Muscle of leg (tissue), 16 donors: ENCODE measurements around the gene DIO2. TPM values are rescaled to one million over a fixed set of nuclear protein-coding genes. Genes with fewer than 3 reads are reported as not detected.
A peak's percentile ranks its signal among the peaks of the same experiment; 100 is the strongest.

Experiments
- DNase-seq: peaks from one replicate; pipeline ENCODE4 v3.0.0; 2013
- H3K27ac ChIP-seq: one replicate; pipeline ENCODE4 v1.5.1; 2013; ENCODE audit warnings: mild to moderate bottlenecking, low read length, control low read depth
- H3K27me3 ChIP-seq: one replicate; pipeline ENCODE4 v1.6.1; 2013; ENCODE audit warnings: low read length; ENCODE audit not compliant: control insufficient read depth, insufficient read depth
- H3K36me3 ChIP-seq: one replicate; pipeline ENCODE4 v1.6.1; 2013; ENCODE audit warnings: low read length; ENCODE audit not compliant: control insufficient read depth, insufficient read depth
- H3K4me1 ChIP-seq: one replicate; pipeline ENCODE4 v1.6.1; 2013; ENCODE audit warnings: low read length; ENCODE audit not compliant: control insufficient read depth, insufficient read depth
- H3K4me3 ChIP-seq: one replicate; pipeline ENCODE4 v1.5.1; 2013; ENCODE audit warnings: low read length, control low read depth
- H3K9me3 ChIP-seq: replicated peaks from 2 replicates; pipeline ENCODE4 v1.6.1; 2013; ENCODE audit warnings: low read depth, low read length; ENCODE audit not compliant: control insufficient read depth
- WGBS: methylation state at CpG from one replicate; pipeline ENCODE4 v1.1.5; 2013; ENCODE audit warnings: missing lambda C conversion rate; ENCODE audit not compliant: insufficient coverage; 5-methylcytosine and 5-hydroxymethylcytosine counted together
- long read RNA-seq, 11 donors: transcript quantifications; one replicate each; lab custom pipeline, GENCODE V29; 2026
- polyA plus RNA-seq, 8 donors: library from polyadenylated mRNA; unstranded; fragments of 120-200 nt; gene quantifications; one replicate each; pipeline versions ENCODE4 v1.2.1 to v1.2.3, GENCODE V29; 2013; ENCODE audit warnings: inconsistent platforms in 1 of 8, low replicate concordance in 1 of 8; ENCODE audit not compliant: insufficient read length in 8 of 8, insufficient read depth in 1 of 8
- total RNA-seq: library from RNA; stranded (reverse); fragments of 120-200 nt; gene quantifications from one replicate; pipeline ENCODE4 v1.2.4, GENCODE V29; 2013

DIO2 gene
- total RNA-seq (0.80 TPM), polyA plus RNA-seq (1 to 10 TPM in 6 of 8 donors, under 1 TPM in 2; 0.79 to 3.3 (median 1.1) TPM)
- long read RNA-seq, donor 1: 0 reads
- long read RNA-seq, donor 2: 0 reads
- long read RNA-seq, donor 3: 0 reads
- long read RNA-seq, donor 4, full-length matches to known transcripts: 1 of 1 reads
- long read RNA-seq, donor 4, partial matches to known transcripts: 0 of 1 reads
- long read RNA-seq, donor 4, other reads (novel, unspliced or antisense): 0 of 1 reads
- long read RNA-seq, donor 5: 0 reads
- long read RNA-seq, donor 6, full-length matches to known transcripts: 1 of 1 reads
- long read RNA-seq, donor 6, partial matches to known transcripts: 0 of 1 reads
- long read RNA-seq, donor 6, other reads (novel, unspliced or antisense): 0 of 1 reads
- long read RNA-seq, donor 7, full-length matches to known transcripts: 1 of 1 reads
- long read RNA-seq, donor 7, partial matches to known transcripts: 0 of 1 reads
- long read RNA-seq, donor 7, other reads (novel, unspliced or antisense): 0 of 1 reads
- long read RNA-seq, donor 8: 0 reads
- long read RNA-seq, donor 9: 0 reads
- long read RNA-seq, donor 10: 0 reads
- long read RNA-seq, donor 11: 0 reads

GRCh38 chr14:80211153-80212022, at the start of gene DIO2:
DIO2 (minus strand) TSS chr14:80211504; CDS start chr14:80211472, 32 bp downstream.
- peak within 1 kb of the TSS; percentile 23 for H3K4me3 ChIP-seq

GRCh38 chr14:80260645-80261044, 49.3 kb upstream of the DIO2 start:
- Histone ChIP-seq H3K4me1 (no peaks in the 10 kb centered on the region), H3K4me3 (no peak overlapping the region), H3K27me3 (no peaks in the 10 kb centered on the region), H3K9me3 (no peaks in the 10 kb centered on the region), H3K36me3 (no peaks in the 10 kb centered on the region), H3K27ac (no peak overlapping the region)
- DNase-seq: peak; percentile 35
- no CpG with 5 or more reads among the region's 5 CpGs for WGBS

More at GRCh38 chr14:80211153-80212022, at the start of gene DIO2:
- Histone ChIP-seq H3K4me1 (peaks cover 10% of the 10 kb centered on the region), H3K27me3 (no peaks in the 10 kb centered on the region), H3K36me3 (no peaks in the 10 kb centered on the region), H3K27ac (no peak within 1 kb of the TSS), H3K9me3 (no peaks in the 10 kb centered on the region)
- DNase-seq: peak; percentile 37
- WGBS: 32% methylated on average over 8 of the region's 17 CpGs

GRCh38 chr14:80239631-80240030, 28.3 kb upstream of the DIO2 start:
- Histone ChIP-seq H3K36me3 (no peaks in the 10 kb centered on the region), H3K27me3 (no peaks in the 10 kb centered on the region), H3K4me1 (no peaks in the 10 kb centered on the region), H3K27ac (no peak overlapping the region), H3K4me3 (no peak overlapping the region), H3K9me3 (peaks cover 7% of the 10 kb centered on the region)
- no peak for DNase-seq
- WGBS: no CpG with 5 or more reads among the region's 2 CpGs

DNA sequence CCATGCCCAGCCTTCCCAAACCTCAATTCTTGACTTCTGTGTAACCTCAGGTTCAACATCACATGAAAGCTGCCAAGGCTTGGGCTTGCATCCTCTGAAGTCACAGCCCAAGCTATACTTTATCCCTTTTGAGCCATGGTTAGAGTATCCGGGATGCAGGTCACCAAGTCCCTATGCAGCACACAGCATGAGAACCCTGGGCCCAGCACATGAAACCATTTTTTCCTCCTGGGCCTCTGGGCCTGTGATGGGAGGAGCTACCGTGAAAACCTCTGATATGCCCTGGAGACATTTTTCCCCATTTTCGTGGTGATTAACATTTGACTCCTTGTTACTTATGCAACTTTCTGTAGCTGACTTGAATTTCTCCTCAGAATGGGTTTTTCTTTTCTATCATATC, 25.8 kb upstream of the DIO2 start:
- H3K4me1 ChIP-seq: no peaks in the 10 kb centered on the region
- H3K27ac ChIP-seq: no peak overlapping the region
- DNase-seq: no peak
- H3K36me3 ChIP-seq: no peaks in the 10 kb centered on the region
- H3K9me3 ChIP-seq: peaks cover 7% of the 10 kb centered on the region
- no peak overlapping the region for H3K4me3 ChIP-seq
- no peaks in the 10 kb centered on the region for H3K27me3 ChIP-seq
- WGBS: 73% methylated on average over 3 of the region's 3 CpGs

DNA sequence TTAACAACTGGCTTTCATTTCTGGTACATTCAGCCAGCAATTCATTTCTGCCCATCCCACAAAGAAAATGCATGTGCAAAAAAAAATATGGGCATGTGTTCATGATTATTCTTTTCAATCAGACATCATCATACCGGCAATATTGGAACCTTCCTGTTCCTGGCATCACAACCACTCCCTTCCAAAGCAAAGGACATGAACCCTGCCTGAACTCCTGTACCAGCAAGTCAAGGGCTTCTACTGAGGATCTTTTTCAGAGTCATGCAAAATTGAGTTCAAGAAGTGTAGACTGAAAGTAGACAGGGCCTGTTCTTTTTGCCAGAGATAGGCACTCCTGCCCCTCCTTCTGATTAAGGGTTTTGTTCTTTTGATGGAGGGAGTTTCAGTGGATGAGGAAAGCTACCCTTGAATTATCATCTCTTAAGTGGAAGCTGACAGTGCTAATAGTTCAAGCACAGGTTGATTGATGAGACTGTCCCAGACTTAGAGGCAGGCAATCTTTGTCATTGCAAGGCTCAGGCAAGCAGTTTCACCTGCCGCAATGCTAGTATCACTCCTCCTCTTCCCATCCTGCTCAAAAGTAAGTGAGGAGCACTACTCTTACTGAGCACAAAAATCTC, 22.3 kb upstream of the DIO2 start:
- no peaks in the 10 kb centered on the region for H3K4me1 ChIP-seq
- DNase-seq: peak; percentile 38
- 100% methylated on average over 1 of the region's 2 CpGs for WGBS
- H3K27me3 ChIP-seq: no peaks in the 10 kb centered on the region
- H3K27ac ChIP-seq: no peak overlapping the region
- no peak overlapping the region for H3K4me3 ChIP-seq
- H3K36me3 ChIP-seq: no peaks in the 10 kb centered on the region
- peaks cover 18% of the 10 kb centered on the region for H3K9me3 ChIP-seq

DNA sequence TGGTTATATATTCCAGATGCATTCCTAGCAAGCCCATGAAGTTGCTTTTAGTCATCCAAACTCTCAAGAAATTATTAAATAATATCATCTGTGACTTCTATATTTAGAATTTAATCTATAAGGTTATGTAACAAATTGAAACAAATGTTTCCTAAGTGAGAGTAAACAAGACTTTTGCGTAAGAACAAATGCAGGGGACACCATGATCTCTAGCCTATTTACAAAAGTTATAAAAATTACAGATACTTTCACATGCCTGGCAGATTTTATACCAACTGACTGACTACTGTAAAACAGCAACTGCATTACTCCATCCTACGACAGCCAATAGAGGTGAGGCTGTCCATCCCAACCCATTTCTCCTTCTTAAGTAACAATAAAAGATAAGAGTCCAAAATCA, 20.4 kb upstream of the DIO2 start:
- H3K4me1 ChIP-seq: no peaks in the 10 kb centered on the region
- no peaks in the 10 kb centered on the region for H3K27me3 ChIP-seq
- peaks cover 17% of the 10 kb centered on the region for H3K9me3 ChIP-seq
- no CpG with 5 or more reads among the region's 2 CpGs for WGBS
- H3K27ac ChIP-seq: no peak overlapping the region
- no peak for DNase-seq
- no peaks in the 10 kb centered on the region for H3K36me3 ChIP-seq
- no peak overlapping the region for H3K4me3 ChIP-seq

DNA sequence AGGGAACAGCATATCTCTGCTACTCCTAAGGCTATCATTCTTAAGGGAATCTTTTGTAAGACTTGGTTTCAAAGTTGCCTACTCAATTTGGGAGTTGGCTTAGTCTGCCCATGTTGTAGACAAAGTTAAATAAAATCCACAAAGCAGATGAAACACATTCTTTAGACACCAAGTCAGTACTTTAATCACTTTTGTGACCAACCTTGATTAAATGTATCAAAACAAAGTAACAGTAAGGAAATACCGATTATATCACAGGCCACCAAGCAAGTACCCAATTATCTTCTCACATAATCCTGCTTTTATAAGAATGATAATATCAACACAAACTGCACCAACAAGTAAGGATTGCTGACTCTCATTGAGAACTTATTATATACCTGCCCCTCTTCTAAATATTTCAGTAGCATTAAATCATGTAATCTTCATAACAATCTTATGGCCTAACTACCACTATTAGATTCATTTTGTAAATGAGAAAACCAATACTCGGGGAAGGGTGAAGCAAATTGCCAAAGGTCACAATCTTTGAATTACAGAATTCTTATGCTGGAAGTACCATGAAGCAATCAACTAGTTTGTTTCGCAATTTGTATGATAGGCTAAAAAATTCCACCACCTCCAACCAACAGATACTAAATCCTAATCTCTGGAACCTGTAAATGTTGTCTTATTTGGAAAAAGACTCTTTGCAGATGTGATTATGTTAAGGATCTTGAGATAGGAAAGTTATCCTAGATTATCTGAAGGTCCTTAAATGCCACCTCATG, 12.6 kb upstream of the DIO2 start:
- no peaks in the 10 kb centered on the region for H3K27me3 ChIP-seq
- no peak overlapping the region for H3K4me3 ChIP-seq
- H3K9me3 ChIP-seq: peaks cover 6% of the 10 kb centered on the region
- WGBS: no CpG with 5 or more reads among the region's 3 CpGs
- no peak overlapping the region for H3K27ac ChIP-seq
- H3K36me3 ChIP-seq: no peaks in the 10 kb centered on the region
- no peak for DNase-seq
- H3K4me1 ChIP-seq: no peaks in the 10 kb centered on the region

DNA sequence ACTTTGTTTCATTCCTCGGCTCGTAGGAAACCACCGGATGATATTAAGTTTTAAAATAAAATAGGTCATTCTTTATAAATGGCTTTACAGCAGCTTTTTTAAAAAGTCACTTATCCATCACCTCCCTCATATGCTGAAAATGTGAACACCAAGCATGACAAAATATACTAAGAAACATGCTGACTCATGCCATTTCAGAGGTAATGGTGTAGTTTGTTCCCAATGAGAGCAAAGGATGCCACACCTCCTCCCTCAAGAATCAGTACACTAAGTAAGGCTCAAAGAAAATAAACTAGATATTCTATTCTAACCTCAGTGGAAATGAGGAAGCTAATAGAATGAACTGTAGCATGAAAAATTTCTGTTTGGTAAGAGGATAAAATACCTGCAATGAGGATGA, 5.5 kb upstream of the DIO2 start:
- Histone ChIP-seq H3K27me3 (no peaks in the 10 kb centered on the region), H3K4me1 (peaks cover 6% of the 10 kb centered on the region), H3K9me3 (no peaks in the 10 kb centered on the region), H3K4me3 (no peak overlapping the region), H3K27ac (no peak overlapping the region), H3K36me3 (no peaks in the 10 kb centered on the region)
- no peak for DNase-seq
- WGBS: no CpG with 5 or more reads among the region's 3 CpGs

DNA sequence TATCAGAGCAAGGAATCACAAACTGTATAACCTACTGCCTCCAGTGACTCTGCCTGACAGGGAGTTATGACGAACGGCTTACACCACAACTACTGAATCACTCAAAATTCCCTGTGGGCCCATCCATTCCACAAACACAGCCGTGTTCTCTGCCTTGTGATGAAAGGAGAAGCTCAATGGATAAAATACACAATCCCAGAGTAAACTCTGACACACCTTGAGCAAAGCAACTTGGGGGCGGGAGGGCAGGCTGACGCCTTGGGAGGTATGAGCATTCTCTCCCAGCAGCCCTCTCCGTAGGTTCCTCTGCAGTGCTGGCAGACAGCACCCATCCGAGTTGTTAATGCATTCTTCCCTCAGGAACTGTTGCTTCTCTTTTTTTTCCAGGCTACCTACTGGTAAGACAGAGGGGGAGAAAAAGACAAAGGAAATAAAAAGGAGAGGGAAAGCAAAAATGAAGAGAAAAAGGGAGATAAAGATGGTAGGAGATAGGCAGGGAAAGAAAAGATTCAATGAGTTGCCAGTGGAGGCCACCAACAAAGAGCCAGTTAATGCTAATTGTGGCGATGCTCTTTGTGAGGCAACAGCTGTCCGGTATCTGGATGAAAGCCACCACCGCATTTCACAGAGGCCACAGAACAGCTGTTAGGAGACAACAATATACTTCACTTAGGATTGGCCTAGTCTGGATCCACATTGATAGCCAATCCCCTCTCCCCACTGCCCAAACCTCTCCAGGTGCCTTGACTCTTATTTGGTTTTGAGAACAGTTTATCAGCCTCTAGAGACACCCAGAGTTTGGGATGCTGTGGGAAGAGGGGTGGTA, 4.7 kb upstream of the DIO2 start:
- H3K4me3 ChIP-seq: no peak overlapping the region
- peak overlapping the region; percentile 39 for H3K27ac ChIP-seq
- DNase-seq: peak; percentile 85
- no peaks in the 10 kb centered on the region for H3K36me3 ChIP-seq
- no peaks in the 10 kb centered on the region for H3K9me3 ChIP-seq
- H3K27me3 ChIP-seq: no peaks in the 10 kb centered on the region
- WGBS: 54% methylated on average over 6 of the region's 10 CpGs
- H3K4me1 ChIP-seq: peaks cover 9% of the 10 kb centered on the region
